ENCODE data around the gene SVOP.
A peak's percentile ranks its signal among the peaks of the same experiment; 100 is the strongest.

The SVOP gene

DNA sequence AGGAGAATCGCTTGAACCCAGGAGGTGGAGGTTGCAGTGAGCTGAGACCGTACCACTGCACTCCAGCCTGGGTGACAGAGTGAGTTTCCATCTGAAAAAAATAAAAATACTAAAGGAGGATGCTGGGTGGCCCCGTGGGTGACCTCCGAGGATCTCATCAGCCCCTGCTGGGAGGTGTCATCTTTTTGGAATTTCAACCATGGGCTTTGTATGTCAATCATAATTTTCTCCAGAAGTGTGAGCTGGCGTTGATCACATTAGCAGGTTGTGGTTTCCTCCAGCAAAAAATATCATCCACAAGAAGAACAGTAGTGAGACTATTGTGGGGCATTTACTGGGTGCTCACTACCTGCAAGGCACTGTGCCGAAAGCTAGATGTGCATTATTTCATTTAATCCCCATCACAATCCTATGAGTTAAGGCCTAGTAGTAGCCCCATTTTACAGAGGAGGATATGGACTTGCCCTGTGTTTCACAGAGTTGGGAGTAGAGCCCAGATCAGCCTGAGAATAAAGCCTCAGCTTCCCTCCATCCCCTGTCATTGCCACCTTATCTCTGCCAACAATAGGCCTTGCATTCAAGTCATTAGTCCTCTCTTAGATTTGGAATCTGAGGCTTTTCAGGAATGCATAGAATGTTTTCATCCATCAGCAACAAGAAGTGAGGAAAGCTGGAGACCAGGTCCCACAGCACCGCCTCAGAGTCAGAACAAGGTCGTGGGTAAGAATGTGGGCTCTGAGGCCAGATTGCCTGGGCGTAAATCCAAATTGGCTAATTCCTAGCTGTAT, 39.8 kb downstream of the SVOP start:
- DNase-seq (ENCODE audit: low read depth in 2 of 2): no peak

DNA sequence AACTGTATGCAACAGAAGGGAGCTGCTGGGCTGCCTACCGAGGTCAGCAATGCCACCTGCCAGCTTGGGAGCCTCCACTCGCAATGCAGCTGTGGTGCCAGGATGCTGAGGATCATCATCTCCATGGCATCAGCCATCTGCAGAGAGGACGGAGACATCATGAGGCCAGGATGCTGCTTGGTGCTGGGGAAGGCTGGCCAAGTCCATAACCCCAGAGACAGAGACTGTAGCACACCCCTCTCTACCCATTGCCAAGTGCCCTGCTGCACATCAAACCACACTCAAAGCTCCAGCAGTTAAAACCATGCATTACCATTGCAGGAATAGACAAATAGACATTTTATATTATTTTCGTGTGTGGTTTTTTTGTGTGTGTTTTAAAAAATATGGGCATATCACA, 43.5 kb downstream of the SVOP start:
- no peak for DNase-seq (ENCODE audit: low read depth in 2 of 2)

DNA sequence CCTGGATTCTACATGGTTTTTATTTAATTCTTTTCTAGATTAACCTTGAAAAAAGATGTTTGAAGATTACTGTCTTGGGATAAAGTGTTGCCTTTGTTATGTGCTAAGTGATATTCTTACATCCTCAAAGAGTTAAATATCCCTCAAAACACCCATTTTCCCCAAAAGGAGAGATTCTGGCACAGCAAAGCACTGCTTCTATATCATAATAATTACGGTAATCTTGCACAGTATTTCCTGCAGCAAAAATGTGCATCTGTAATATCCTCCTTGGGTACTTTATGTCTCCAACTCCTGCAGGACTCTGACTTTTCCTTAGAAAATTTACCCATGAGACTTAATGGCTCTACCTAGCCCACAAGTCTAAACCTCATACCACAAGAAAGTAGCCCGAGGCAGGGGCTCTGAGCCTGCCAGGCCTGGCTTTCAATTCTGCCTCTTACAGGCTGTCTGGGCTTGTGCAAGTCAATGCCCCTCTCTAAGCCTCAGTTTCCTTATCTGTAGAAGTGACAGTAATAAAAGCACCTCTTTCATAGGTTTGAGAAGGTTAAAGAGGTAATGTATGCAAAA, 45.8 kb downstream of the SVOP start:
- no peak for DNase-seq (ENCODE audit: low read depth in 2 of 2)

DNA sequence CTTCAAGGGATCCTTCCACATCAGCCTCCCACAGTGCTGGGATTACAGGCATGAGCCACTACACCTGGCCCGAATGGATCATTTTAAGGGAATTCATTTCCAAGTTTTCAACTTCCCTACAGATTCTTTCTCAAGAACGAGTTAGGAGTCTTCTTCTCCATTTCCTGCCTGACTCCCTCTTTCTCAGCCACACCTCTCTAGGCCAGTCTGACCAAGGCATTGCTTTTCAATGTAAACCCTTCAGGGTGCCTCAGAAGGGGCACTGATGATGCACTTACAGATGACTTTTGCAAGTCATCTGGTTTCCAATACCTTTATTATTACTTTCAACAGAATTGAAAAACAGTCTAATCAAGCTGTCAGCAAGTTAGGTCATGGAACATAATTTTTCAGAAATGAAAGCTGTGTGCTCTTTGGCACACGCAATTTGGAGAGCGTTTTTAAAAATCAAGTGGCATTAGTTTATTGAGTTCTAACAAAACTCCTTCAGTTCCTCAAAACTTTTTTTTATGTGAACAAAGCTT, 47.2 kb downstream of the SVOP start:
- no peak for DNase-seq (ENCODE audit: low read depth in 2 of 2)

DNA sequence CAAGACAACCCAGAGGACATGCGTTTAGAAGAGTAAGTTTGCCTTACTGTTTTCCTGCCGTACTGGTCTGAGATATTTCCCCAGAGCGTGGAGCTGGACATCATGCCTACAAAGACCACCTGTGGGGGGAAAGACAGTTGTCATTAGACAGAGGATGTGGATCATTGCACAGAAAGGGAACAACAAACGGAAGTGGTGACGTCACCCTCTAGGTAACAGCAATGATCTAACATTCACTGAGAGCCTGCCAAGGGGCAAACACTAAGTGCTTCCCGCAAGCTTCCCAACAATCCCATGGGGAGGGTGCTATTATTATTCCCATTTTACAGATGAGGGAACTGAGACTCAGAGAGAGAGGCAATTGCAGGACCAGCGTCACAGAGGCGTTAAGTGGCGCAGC, 48.5 kb downstream of the SVOP start:
- DNase-seq (ENCODE audit: low read depth in 2 of 2): no peak

DNA sequence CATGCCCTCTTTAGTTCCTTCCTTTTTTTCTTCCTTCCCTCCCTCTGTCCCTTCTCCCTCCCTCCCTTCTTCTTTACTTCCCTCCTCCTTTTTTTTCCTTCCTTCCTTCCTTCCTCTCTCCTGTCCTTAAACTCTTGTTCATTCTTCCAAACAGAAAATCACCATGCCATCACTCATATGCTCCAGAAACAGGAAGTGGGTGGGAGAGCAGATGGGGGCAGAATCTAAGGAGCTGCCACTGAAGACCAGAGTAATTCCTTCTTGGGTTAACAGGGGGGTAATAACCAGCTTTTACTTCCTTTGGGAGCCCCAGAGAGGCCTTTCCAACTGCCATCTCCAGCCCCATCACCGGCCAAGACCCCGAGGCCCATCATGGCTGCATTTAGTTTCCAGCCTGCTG, 51.2 kb downstream of the SVOP start:
- no peak for DNase-seq (ENCODE audit: low read depth in 2 of 2)

DNA sequence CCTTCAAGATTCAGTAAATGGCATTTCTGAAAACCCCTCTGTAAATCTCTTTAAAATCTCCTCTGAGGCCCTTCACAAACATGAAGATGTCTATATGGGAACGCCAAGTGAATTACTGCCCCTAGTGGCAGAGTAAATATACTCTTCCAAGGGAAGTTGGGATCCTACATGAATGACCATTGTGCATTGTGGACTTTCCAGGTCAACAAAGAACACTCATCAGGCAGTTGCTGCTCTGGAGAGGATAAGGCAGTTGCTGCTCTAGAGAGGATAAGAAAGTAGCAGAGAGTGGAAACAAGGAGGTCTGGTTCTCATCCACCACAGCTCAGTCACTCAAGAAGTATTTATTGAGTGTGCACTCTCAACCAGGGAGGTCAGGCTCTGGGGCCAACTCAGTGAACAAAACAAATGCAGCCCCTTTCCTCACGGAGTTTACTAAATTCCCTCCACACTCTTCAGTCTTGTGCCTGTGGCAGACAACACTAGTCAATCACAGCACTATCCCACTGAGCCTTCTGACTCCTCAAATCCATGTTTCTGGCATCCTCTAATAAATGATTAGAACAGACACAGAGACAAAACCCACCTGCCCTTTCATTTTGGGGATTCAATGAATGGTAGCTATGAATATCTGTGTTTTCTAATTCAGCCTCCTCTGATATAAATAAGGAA, 52.9 kb downstream of the SVOP start:
- no peak for DNase-seq (ENCODE audit: low read depth in 2 of 2)

DNA sequence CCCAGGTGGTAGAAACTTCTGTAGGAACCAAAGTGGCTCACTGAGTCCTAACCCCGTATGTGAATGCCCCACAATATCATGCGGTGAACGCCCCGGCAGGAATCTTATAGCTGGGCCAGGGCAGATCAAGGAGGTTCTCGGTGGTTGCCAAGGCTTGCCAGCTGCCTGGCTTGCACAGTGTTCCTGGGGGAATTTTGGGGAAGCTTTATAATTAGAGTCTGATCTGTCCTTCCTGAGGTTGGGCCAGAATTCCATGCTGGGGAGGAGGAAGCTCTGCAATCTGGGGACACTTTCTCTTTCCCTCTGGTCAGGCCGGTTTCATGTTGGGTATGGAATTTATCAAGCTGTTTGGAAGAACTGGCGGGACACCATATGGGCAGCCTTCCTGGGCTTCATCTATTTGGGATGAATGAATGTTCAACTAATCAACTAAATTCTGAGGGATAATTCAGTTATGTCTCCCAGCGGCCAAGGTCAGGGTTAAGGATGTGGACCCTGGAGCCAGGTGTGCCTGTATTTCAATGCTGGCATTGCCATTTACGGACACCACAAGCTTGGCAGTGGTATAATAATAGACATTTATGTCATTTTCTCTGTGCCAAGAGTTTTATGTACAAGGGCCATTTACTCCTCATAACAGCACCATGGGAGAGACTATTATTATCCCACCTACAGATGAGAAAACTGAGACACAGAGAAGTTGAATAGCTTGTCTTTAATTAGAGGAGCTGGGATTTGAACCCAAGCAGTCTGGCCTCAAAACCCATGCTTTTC, 54.3 kb downstream of the SVOP start:
- no peak for DNase-seq (ENCODE audit: low read depth in 2 of 2)

DNA sequence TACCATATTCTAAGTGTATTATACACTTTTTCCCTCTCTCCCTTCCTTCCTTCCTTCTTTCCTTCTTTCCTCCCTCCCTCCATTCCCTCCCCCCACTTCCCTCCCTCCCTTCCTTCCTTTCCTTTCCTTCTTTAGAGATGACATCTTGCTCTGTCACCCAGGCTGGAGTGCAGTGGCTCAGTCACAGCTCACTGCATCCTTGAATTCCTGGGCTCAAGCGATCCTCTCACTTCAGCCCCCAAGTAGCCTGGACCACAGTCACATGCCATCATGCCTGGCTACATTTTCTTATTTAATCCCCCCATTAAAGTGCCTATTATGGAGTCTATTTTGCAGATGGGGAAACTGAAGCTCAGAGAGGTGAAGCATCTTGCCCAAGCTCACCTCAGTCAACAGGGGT, 55.0 kb downstream of the SVOP start:
- DNase-seq (ENCODE audit: low read depth in 2 of 2): no peak

DNA sequence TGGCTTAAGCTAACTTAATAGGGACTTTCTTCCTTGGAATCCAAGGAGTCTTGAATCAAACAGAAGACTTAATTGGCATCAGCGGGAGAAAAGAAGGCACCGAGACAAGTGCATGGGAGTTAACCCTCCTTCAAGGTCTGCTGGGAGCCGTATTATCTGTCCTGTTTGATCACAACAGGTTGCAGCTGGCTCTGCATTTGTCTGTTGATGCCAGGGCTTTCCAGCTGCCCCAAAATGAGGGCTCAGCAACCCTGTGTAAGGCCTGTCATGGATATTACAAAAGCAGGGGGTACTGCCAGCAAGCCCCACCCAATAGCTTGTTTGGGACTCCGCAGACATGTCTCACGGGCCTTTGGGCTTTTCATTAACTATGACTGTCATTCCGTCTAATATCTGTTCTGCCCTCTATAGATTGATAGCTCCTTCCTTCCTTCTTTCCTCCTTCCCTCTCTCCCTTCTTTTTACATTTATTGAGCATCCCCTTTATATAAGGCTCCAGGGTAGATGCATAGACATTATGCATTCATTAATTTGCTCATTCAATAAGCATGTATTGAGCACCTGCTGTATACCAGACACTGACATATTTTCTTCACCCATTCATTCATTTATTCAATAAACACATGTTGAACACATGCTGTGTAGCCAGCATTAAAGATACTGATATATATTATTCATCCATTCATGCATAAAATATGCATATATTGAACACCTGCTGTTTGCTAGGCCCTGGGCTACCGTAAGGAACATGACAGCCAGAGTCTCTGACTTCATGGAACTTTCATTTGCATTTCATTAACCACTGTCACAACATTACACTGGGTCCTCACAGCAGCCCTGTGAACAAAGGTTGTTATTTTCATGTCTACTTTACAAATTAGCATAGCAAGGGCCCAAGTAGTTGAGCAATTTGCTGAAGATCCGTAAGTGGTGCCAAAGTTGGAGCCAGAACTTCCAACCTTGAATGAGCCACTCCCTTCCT, 56.2 kb downstream of the SVOP start:
- DNase-seq (ENCODE audit: low read depth in 2 of 2): no peak

DNA sequence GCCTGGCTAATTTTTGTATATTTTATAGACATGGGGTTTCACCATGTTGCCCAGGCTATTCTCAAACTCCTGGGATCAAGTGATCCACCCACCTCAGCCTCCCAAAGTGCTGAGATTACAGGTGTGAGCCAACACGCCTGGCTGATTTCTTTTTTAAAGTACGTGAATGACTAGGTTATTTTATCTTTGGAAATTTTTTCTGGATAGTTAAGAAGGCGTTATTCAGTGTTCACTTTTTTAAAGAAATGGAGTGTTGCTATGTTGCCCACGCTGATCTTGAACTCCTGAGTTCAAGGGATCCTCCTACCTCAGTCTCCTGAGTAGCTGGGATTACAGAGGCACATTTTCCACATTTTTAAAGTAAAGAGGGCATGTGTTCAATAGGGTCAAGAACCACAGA, 58.6 kb downstream of the SVOP start:
- DNase-seq (ENCODE audit: low read depth in 2 of 2): no peak

DNA sequence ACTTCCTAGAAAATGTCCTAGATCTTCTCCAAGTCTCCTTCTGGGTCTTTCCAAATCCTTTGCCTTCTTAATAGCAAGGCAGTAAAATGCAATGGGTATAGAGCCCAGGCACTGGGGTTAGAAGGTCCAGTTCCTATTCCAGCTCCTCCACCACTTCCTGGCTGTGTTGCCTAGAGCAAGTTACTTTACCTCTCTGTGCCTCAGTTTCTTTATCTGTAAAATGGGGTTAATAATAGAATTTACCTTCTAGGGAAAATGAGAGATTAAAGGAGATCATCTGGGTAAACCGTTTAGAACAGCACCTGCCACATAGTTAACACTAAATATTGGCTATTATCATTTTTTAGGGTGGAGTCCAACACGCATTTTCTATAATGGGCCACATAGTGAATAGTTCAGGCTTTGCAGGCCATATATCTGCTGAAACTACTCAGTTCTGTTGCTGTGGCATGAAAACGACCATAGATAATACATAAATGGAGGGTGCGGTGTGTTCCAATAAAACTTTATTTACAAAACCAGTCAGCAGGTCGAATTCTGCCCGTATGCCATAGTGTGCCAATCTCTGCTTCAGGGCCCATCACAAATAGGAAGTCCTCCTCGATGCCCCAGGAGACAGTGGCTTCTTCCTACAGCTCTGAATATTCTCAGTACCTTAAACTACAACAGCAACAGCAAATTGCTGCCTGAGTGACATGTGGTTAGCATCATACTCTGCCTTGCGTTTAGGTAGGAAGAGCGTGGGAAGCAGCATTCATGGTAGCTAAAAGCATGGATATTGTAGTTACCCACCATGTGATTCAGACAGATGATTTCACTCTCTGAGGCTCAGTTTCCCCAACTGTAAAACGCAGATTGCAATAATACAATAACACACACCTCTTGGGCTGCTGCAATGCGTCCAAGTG, 60.9 kb downstream of the SVOP start:
- no peak for DNase-seq (ENCODE audit: low read depth in 2 of 2)

DNA sequence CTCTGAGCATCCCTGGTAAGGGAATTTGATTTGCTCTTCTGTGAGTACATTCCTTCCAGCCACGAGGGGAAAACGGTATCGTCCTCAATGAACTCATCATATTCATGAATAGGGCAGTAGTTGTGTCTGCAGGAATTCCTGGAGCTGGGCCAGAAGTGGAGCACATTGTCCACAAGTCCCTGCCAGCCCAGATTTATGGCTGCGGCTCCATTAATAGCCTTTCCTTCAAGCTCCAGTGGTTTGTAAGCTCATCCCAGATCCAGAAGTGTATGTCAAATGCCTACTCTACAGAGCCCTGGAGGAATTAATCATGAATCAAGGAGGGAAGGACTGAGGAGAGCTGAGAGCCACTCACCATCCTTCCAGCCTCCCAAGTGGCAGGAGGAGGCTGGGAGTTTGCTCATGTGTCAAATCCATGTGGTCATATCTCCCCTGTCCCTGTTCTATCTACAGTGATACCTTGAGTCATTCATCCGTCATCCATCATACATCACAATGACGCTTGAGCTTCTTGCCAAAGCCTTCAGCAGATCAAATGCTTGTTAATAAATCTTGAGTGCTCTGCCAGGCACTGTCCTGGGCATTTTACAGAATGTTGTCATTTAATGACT, 65.5 kb downstream of the SVOP start:
- no peak for DNase-seq (ENCODE audit: low read depth in 2 of 2)

DNA sequence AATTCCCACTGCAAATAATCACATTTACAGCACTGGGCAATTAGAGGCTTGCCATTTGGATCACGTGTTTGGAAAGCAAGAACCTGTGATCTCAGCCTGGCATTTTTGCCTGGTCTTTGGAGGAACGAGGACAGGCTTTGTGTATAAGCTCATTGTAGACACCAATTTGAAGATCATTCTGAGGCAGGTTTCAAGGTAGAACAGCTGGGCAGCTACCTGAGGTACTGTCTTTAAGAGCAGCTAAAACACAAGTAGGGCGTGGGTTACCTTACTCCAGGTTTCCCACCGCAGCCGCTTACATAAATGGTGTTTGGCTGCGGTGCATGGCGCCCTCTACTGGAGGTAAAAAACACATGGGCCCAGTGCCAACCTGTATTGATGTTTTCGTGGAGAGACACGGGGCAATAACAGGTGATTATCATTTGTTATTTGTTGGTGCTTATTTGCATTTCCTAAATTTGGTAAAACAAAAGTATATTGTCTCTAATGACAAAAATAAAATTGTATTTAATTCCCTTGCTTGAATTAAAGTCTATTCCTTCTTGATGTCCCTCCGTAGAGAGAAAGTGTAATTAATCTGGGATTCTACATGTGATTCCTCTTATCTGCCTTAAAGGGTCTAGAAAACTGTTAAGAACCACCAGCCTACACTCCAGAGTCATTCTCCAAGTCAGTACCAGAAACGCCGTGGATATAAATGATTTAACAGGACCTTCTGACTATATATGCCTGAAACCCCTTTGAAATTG, 69.7 kb downstream of the SVOP start:
- peak; percentile 40 to 42 for DNase-seq (ENCODE audit: low read depth in 2 of 2)

DNA sequence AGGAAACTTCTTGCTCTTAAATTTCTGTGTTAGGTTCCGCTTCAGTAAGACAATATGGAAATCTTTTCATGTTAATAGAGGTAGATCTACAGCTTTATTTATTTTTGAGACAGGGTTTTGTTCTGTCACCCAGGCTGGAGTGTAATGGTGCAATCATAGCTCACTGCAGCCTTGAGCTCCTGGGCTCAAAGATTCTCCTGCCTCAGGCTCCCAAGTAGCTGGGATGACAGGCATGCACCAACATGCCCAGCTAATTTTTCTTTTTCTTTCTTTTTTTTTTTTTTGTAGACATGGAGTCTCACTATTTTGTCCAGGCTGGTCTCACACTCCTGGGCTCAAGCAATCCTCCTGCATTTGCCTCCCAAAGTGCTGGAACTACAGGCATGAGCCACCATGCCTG, 70.9 kb downstream of the SVOP start:
- no peak for DNase-seq (ENCODE audit: low read depth in 2 of 2)

DNA sequence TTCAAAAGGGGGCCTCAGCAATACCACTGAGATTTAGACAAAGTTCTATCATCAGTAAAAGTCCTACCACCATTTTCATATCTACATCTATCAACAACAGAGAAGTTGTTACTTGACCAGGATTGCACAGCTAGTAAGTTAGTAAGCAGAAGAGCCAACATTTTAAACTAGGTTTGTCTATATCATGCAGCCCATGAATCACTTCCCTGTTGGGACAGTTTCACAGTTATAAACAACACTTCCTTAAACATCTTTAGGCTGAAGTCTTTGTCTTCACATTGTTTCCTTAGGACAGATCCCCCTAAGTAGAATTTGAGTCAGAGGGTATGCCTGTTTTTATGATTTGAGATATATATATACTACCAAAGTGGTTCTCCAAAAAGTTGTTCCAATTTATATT, 72.5 kb downstream of the SVOP start:
- no peak for DNase-seq (ENCODE audit: low read depth in 2 of 2)

DNA sequence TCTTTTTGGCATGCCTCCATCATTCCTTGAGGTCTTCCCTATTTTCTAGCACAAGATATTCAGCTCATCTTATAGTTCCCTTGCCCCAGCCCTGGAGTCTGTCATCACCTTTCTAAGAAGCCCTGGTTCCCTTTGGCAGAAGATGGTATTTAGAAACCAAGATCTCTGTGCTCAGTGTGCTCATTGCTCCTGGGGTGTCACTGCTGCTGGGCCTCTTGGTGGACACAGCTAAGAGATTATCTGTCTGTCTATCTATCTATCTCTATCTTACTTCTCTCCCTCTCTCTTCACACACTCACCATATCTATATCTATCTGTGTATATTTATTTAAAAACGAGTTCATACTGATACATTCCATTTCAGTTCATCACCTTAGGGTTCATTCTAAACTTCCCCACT, 73.8 kb downstream of the SVOP start:
- no peak for DNase-seq (ENCODE audit: low read depth in 2 of 2)

DNA sequence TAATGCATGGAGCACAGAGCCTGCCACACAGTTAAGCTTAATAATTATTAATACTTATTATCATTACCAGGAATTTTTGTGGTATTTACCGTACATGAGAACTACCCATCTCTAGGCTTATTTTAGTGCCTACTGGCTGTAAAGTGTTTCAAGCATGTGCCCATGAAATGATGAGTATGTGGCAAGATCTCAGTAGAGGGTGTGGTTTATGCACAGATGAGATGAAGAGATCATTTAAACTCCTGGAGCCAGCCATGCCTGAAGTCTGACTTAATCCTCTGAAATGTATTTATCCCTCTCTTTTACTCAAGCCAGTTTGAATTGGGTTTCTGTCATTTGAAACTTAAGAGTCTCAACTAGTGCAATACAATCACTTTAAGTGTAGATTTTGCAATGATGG, 80.7 kb downstream of the SVOP start:
- DNase-seq (ENCODE audit: low read depth in 2 of 2): no peak

DNA sequence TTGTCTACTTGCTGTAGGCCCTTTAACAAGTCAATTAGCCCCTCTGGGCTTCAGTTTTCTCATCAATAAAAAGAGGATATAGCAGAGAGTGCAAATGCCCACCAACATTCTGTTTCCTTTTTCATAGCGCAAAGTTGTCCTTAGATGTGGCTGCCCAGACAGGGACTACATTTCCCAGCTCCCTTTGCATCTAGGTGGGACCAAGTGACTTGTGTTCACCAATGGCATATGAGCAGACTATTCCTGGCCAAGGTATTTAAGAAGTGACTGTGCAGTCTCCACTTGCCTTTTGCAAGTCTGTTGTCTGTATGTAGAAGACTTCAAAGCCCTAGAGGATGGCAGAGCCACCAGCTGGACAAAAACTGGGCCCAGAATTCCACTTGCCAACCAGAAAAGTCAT, 81.3 kb downstream of the SVOP start:
- DNase-seq (ENCODE audit: low read depth in 2 of 2): no peak

All from stimulated activated CD8-positive, alpha-beta memory T cell treated with anti-CD3 and anti-CD28 coated beads, Interleukin-2, amount 100 ng/mL, for 1 hour (primary cell).